Measurements from ENCODE around the gene JADE2.

DNA sequence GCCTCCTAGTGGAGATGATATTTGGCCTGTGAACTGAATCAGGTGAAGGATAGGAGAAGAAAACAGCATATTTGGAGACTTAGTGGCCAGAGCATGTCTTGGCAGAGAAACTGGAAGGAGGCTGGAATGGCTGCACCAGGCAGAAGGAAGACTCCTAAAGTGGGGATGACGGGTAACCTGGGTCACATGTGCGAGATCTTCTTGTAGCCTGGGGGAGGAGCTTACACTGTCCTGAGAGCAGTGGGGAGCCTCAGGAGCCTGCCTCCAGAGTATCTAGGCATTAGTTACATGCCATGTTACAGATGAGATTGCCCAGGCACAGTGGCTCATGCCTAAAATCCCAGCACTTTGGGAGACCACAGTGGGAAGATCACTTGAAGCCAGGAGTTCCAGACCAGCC, 49.8 kb downstream of the JADE2 start:
- no peak for TF ChIP-seq CTBP1 (IDR thresholded peaks at IDR 0.05; ENCODE audit: borderline replicate concordance)
- no peak for TF ChIP-seq ZNF384 (IDR thresholded peaks at IDR 0.05)
- TF ChIP-seq NFRKB (IDR thresholded peaks at IDR 0.05) = no peak
- no peak for TF ChIP-seq HDGF (IDR thresholded peaks at IDR 0.05; ENCODE audit: borderline replicate concordance)
- no peak for TF ChIP-seq BHLHE40 (IDR thresholded peaks at IDR 0.05; ENCODE audit: borderline replicate concordance)
- no peak for TF ChIP-seq FOXA1 (IDR thresholded peaks at IDR 0.05)
- TF ChIP-seq SP1 (IDR thresholded peaks at IDR 0.05) = no peak
- TF ChIP-seq ELF4 (IDR thresholded peaks at IDR 0.05) = no peak
- TF ChIP-seq FOXM1 (IDR thresholded peaks at IDR 0.05; ENCODE audit: borderline replicate concordance) = no peak
- no peak for TF ChIP-seq FOXK2 (IDR thresholded peaks at IDR 0.05)
- no peak for TF ChIP-seq ARNT (IDR thresholded peaks at IDR 0.05)

All from HEK293T (cell line).